Mammary epithelial cell (primary cell): ENCODE measurements around the gene GLTPD2.

Source experiments
- EZH2 ChIP-seq: IDR thresholded peaks from 2 replicates; pipeline ENCODE4 v1.6.1; 2012; ENCODE audit warnings: low read length, inconsistent platforms, borderline replicate concordance
- TF ChIP-seq, protein P1 (sequence below), 2 donors: IDR thresholded peaks in 1 of 2; conservative IDR thresholded peaks in 1 of 2; 2 replicates each; pipeline ENCODE4 v1.5.1; 2011 to 2012; ENCODE audit warnings: inconsistent platforms in 2 of 2, low read length in 2 of 2, mild to moderate bottlenecking in 2 of 2, control low read depth in 1 of 2, low read depth in 1 of 2; ENCODE audit not compliant: insufficient read depth in 1 of 2; ENCODE audit errors: extremely low read depth in 1 of 2

GRCh38 chr17:4806456-4806776 lies 17.7 kb downstream of the GLTPD2 start:
- no peak for TF ChIP-seq EZH2
- TF ChIP-seq, protein P1, sequence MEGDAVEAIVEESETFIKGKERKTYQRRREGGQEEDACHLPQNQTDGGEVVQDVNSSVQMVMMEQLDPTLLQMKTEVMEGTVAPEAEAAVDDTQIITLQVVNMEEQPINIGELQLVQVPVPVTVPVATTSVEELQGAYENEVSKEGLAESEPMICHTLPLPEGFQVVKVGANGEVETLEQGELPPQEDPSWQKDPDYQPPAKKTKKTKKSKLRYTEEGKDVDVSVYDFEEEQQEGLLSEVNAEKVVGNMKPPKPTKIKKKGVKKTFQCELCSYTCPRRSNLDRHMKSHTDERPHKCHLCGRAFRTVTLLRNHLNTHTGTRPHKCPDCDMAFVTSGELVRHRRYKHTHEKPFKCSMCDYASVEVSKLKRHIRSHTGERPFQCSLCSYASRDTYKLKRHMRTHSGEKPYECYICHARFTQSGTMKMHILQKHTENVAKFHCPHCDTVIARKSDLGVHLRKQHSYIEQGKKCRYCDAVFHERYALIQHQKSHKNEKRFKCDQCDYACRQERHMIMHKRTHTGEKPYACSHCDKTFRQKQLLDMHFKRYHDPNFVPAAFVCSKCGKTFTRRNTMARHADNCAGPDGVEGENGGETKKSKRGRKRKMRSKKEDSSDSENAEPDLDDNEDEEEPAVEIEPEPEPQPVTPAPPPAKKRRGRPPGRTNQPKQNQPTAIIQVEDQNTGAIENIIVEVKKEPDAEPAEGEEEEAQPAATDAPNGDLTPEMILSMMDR (conservative IDR thresholded peaks at IDR 0.05 in 1 of 2, IDR thresholded peaks at IDR 0.05 in 1 of 2; ENCODE audit: extremely low read depth in 1 of 2, insufficient read depth in 1 of 2, low read depth in 1 of 2, low read length in 2 of 2) = no peak
